ENCODE results near the gene FBLIM1.

The FBLIM1 gene

DNA sequence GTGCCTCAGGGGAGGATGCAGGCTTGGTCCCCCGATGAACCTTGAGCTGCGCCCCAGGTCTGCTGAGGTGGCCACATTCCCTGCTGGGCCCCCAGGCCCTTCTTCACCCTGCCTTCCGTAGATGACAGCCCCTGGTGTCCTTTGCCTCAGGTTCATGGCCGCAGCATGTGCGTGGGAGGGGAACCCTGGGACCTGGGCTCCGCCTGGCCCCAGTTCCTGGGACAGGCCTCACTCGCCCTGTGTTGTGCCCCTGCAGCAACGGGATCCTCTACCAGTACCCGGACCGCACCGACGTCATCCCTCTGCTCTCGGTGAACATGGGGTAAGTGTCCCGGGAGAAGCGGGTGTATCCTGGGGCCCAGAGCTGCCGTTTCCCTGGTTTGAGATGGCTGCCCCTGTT, 27.7 kb upstream of the FBLIM1 start:
- DNase-seq (ENCODE audit: low spot score): no peak

DNA sequence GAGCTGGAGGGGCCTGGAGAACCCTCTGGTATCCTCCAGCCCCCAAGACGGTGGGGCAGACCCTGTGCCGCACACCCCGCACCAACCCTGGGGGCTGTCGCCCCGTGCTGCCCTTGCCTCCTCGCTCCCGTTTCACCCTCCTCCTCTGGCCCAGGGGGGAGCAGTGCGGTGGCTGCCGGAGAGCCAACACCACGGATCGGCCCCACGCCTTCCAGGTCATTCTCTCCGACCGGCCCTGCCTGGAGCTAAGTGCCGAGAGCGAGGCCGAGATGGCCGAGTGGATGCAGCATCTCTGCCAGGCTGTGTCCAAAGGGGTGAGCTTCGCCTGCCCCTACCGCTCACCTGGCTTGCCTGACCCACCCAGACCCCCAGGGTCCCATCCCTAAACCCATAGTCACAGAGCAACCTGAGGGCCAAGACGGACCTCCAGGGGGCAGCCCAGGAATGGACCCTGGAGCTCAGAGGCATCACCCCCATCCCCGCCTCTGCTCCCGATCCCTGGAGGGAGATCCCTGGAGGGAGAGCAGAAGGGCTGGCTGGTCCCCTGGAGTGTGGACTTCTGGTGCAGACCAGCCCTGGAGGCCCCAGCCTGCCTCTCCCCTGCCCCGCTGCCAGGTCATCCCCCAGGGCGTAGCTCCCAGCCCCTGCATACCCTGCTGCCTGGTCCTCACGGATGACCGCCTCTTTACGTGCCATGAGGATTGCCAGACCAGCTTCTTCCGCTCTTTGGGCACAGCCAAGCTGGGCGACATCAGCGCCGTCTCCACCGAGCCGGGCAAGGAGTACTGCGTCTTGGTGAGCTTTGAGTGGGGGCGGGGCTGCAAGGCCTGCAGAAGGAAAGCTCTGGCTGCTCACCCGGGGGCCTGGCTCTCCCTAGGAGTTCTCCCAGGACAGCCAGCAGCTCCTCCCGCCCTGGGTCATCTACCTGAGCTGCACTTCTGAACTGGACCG, 26.6 kb upstream of the FBLIM1 start:
- no peak for DNase-seq (ENCODE audit: low spot score)

DNA sequence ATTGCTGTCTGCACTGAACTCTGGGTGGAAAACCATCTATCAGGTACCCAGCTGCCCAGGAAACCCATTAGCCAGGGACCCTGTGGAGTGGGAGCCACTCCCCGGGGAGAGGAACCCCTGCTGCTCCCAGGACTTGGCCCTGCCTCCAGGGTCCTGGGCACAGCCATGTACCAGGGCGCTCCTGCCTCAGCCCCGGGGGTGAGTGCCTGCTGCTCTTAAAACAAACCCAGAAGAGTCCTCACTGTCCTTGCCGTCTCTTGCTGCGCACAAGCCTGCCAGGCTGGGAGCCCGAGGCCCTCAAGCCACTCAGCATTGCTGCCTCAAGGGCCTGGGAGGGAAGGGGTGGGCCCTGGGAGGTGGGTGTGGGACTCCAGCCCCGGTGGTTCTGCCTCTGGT, 25.9 kb upstream of the FBLIM1 start:
- DNase-seq (ENCODE audit: low spot score): no peak

DNA sequence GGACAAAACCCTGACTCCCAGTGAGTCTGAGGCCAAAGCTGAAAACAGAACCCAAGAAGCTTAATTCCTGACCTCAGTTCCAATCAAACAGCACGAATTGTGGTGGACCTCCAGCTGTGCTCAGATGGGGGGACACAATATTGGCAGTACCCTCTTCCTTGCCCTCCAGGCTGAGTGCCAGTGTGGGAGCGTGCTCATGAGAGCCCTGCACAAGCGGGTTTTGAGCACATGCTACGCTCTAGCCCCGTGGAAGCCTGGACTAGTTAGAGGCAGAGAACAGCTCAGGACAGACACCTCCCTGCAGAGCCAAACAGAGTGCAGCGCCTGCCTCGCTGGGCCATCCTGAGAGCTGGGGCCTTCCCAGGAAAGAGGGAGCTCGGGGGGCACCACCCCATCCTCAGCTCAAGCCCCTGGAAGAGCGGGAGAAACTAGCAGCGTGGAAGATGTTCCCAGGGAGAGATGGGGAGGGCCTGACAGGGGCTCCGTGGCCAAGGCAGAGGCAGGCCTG, 25.3 kb upstream of the FBLIM1 start:
- no peak for DNase-seq (ENCODE audit: low spot score)

DNA sequence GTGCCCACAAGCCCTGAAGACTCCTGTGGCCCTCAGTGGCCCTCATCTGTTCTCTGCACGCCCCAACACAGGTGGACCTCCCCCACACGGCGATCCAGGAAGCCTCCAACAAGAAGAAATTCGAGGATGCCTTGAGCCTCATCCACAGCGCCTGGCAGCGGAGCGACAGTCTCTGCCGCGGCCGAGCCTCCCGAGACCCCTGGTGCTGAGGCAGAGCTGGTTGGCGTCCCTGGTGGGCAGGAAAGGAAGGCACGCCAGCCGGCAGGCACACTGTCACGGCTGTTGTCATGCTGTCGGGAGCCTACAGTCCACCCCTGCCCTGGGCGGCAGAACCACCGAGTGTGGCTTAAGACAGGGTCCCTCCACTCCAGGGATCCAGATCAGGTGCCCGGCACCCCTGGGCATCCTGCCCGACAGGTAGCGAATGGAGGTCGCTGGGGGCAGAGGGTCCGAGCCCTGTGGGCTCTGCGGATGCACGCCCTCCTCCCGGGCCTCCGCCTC, 24.8 kb upstream of the FBLIM1 start:
- no peak for DNase-seq (ENCODE audit: low spot score)

DNA sequence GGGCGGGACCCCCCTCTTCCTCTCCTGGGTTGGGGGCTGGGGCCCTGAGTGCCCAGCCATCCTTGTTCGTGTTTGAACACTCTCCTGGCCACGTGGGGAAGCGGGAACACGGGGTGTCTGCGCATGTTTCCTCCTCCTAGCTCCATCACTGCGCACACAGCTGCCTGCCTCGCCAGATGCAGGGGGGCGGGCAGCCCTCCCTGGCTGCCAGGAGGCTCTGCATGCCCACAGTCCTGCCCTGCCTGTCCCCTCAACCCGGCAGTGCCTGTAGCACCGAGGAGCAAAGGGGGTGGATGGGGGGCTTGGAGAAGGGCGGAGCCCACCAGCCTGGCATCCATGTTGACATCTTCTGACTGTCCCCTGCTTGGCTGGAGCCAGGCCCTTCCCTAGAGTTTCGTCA, 24.3 kb upstream of the FBLIM1 start:
- no peak for DNase-seq (ENCODE audit: low spot score)

DNA sequence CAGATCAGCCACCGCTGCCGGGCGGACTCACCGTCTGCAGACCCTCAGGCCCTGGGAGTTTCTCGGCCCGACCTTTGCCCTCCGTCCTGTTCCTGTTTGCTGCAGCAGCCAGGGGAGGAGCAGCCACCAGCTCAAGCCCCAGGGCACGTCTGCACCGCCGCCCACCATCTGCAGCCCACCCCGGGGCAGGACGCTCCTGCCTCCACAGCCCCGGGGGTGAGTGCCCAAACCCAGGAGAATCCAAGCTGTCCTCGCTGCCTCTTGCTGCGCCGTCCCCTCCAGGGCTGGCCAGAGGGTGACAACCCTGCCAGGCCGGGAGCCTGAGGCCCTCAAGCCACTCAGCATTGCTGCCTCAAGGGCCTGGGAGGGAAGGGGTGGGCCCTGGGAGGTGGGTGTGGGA, 23.7 kb upstream of the FBLIM1 start:
- DNase-seq (ENCODE audit: low spot score): no peak

DNA sequence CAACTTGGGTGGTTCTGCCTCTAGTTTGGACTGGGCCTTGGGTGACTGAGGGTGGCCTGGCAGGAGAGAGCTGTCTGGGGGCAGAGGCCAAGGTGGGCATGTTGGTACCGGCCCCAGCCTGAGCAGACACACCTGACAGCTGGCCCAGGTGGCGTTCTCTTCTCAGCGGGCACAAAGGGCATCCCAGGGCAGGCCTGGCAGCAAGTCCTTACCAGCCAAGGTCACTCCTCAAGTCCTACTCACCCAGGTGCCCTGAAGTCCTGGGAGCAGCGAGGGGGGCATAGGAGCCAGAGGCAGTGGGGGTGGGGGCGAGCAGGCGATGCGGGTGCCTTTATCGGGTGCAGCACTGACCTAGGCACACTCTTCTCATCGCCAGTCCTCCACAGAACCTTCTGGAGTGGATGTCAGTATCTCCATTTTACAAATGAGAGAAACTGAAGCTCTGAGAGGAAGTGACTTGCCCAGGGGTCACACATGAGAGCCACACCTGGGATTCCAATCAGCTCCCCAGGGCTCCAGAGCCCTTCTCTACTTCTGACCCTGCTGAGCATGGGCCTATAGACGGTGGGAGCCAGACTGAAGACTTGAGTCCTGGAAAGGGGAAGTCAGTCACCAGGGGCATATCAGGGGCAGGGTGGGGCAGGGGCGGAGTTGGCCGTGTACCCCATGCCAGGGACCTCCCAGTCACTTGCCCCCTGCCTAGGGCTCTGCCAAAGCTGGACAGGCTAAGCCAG, 23.1 kb upstream of the FBLIM1 start:
- no peak for DNase-seq (ENCODE audit: low spot score)

DNA sequence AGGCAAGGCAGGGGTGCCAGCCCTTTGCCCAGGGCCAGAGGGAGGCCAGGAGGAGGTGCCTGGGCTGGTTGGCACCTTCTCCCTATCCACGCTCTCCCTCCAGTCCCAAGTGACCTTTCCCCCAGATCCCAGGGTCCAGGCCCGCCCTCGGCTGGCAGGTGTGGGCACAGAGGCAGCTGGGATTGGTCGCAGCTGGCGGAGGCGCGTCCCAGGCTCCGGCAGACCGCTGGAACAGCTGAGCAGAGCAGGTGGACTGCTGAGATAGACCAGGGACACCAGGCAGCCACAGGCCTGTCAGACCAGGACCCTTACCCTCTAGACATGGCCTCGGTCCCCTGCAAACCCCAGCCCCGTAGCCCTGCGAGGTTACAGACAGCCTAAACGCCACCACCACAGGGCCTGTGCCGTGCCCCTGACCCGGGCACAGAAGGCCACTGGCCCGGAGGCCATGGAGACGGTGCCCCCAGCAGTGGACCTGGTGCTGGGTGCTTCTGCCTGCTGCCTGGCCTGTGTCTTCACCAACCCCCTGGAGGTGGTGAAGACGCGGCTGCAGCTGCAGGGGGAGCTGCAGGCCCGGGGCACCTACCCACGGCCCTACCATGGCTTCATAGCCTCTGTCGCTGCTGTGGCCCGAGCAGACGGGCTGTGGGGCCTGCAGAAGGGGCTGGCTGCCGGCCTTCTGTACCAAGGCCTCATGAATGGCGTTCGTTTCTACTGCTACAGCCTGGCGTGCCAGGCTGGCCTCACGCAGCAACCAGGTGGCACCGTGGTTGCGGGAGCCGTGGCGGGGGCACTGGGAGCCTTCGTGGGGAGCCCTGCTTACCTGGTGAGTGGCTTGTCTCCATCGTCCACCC, 22.3 kb upstream of the FBLIM1 start, which contains the start of gene SLC25A34:
Gene SLC25A34, plus strand, starts transcription at position 221 of the 854 bp plus-strand sequence. Its CDS starts 228 bp downstream, at position 449.
- DNase-seq (ENCODE audit: low spot score): peak; percentile 58

DNA sequence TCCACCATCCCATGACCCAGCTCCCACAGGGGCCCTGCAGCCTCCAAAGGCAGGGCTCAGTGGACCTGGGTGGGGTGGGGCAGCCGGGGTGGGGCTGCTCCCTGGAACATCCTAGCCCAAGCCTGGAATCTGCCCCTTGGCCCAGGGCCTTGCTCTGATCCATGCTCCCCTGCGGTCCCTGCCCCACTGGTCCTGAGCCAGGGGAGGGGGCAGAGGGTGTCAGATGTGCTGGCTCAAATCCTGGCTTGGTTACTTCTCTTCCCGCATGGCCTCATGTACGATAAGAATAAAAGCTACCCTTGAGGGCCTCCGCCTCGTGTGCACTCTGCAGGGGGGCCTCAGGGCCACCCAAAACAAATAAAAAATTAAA, 21.7 kb upstream of the FBLIM1 start:
- DNase-seq (ENCODE audit: low spot score): no peak

DNA sequence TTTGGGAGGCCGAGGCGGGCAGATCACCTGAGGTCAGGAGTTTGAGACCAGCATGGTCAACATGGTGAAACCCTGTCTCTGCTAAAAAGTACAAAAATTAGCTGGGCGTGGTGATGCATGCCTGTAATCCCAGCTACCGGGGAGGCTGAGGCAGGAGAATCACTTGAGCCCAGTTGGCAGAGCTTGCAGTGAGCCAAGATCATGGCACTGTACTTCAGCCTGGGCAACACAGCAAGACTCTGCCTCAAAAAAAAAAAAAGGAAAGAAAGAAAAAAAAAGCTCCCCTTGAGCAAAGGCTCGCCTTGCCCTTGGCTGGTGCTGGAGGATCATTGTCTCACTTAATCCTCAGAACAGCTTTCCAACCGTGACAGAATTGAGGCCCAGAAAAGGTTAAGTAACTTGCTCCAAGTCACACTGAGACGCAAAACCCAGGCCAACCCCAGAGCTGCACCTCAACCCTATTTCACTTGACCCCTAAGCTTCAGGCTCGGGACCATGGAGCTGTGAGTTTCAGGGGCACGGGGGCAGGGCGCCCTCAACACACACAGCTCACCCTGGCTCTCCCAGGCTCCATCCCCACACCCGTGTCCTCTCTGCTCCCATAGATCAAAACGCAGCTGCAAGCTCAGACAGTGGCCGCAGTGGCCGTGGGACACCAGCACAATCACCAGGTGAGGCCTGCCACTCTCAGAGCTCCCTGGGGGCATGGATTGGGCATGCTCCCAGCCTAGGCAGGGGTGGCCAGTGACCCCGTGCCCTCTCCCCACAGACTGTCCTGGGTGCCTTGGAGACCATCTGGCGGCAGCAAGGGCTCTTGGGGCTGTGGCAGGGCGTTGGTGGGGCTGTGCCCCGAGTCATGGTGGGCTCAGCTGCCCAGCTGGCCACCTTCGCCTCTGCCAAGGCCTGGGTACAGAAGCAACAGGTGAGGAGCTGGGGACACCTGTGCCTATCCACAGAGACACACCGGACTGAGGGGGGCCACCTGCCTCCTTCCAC, 21.0 kb upstream of the FBLIM1 start:
- DNase-seq (ENCODE audit: low spot score): no peak

DNA sequence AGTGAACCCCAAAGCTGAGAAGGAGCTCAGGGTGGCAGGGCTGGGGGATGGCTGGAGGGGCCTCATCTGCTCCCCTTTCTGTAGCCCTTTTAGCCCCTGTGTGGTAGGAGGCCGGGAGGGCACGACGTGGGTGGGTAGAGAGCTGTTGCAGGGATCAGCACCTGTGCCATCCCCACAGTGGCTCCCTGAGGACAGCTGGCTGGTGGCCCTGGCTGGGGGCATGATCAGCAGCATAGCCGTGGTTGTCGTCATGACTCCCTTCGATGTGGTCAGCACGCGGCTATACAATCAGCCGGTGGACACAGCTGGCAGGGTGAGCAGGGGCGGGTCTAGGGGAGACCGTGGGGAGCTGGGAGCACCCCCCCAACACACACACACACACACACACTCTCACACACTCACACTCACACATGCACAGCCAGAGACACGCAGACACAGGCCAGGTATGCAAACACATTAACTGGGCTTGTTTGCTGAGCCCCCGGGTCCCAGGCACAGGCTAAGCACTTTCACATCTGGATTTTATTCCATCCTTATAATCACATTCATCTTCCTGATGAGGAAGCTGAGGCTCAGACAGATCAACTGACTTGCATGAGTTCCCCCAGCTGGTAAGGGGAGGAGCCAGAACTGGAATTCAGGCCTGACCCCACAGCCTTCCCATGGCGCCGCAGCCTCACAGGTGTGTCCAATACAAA, 20.0 kb upstream of the FBLIM1 start:
- no peak for DNase-seq (ENCODE audit: low spot score)

DNA sequence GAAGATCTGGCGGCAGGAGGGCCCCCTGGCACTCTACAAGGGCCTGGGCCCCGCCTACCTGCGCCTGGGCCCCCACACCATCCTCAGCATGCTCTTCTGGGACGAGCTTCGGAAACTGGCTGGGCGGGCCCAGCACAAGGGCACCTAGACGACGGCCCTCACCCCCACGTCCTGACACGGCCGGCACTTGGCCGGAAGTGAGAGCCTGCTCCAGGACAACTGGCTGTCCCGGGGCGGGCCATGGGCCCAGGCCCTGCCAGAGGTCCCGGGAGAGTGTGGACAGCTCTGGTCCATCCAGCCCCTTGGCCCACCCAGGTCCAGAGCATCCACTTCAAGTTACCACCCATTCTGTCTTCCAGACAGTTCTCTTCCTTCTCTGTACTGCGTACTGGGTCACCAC, 19.3 kb upstream of the FBLIM1 start:
- no peak for DNase-seq (ENCODE audit: low spot score)

DNA sequence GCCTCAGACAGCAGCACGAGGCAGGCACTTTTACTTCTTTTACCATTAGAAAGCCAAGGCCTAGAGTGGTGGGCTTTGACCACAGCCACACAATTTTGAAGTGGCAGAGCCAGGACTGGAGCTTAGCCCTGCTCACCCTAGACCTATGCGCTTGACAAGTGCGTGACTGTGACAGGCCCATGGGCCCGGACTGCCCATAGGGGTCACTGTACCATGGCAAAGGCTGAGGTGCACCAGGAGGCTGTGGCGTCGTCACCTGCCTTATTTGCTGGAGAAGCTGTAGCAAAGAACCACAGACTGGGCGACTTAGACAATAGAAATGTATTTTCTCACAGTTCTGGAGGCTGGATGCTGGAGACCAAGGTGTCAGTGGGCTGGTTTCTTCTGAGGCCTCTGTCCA, 18.9 kb upstream of the FBLIM1 start:
- DNase-seq (ENCODE audit: low spot score): no peak

DNA sequence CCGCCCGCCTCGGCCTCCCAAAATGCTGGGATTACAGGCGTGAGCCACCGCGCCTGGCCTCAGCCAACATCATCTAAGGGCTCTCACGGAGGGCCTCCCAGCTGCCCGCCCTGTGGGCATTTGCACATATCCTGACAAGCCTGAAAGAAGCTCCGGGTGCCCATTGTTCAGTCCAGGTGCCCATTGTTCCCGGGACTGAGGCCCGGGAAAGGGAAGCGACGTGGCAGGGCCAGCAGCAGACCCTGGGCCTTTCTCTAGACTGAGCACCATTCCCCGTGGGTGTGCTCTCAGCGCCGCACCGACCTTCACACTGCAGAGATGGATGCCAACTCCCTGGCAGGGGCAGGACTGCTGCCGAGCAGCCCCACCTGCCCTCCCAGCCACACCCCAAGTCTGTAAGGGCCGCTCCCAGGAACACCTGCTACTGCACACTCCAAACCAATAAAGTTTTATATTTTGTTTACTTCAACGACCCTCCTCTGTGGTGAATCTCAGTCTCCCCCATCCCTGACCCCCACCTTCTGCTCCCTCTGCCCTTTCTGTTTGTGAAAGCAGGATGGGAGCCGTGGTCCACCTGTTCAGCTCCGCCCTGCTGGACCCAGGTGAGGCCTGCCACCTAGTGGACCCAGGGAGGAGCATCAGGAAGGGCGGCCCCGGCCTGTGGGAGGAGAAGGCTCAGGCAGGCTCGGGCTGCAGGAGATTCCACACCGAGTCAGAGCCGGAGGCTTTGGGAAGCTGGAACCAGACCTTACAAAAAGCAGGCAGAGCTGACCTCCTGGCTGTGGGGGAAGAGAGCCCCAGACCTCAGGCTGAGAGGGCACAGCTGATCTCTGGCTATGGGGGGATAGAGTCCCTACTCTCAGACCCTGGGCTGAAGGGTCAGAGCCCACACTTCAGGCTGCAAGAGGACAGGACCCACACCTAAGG, 17.4 kb upstream of the FBLIM1 start:
- DNase-seq (ENCODE audit: low spot score): peak; percentile 86

DNA sequence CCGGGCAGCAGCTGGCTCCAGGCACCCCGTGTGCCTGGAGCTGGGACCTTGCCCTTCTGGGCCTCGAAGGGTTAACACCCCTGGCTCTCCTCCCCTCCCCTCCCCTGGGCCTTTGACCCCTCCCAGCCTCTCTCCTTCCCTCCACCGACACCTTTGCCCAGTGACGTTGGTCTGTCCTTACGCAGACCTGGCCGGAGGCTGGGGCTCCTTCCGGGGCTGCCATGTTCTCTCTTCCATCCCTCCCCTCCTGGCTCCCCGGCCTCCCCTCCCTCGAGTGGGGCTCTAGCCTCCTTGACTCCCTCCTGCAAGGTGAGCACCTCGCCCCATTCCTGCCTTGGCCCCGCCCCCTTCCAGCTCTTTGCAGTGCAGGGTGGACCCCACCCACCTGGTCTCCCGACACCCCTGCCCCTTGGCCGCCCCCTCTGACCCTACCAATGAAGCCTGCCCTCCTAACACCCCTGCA, 16.2 kb upstream of the FBLIM1 start, which contains the start of gene TMEM82:
Gene TMEM82, plus strand, starts transcription at position 161 of the 463 bp plus-strand sequence. Its CDS starts 61 bp downstream, at position 222.
- DNase-seq (ENCODE audit: low spot score): no peak

DNA sequence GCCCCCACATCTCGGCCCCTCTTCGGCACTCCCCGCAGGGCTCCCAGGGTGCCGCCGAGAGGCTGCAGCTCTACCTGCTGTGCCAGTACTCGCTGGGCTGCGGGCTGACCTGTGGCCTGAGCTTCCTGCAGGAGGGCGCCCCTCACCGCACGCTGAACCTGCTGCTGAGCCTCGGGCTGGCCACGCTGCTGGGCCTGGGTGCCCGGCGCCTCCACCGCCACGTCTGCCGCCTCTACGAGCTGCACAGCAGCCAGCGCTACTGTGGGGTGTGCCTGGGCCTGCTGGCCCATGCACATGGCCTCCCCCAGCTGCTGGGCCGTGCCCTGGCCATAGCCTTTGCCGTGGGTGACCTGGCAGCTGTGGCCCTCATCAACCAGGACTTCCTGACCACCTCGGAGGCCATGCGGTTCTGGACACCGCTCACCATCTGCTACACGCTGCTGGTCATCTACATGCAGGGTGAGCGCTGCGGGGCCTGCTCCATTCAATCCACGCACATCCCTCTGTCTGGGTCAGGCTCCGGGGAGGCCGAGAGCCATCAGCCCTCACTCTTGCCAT, 14.4 kb upstream of the FBLIM1 start:
- DNase-seq (ENCODE audit: low spot score): no peak

DNA sequence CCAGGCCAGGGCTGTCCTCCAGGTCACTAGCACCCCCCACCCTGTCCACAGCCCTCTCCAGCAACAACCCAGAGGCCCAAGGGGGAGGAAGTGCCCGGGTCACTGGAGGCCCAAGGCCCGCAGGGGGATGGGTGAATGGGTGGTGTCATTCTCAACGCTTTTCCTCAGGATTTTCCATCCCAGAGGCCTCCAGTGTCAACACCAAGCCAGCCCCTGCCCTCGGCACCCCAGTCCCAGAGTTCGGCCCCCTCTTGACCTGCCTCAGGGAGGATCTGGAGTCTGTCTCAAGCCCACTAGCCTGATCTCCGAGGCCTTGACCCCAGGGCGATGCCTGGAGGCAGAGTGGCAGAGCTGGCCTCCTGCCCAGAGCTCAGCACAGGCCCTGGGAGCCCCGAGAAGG, 11.2 kb upstream of the FBLIM1 start:
- no peak for DNase-seq (ENCODE audit: low spot score)
